Measurements from ENCODE around the gene IFI44. TPM values are rescaled to one million over a fixed set of nuclear protein-coding genes. Genes with fewer than 3 reads are reported as not detected.
A peak's percentile ranks its signal among the peaks of the same experiment; 100 is the strongest.

The IFI44 gene
- total RNA-seq, 1 donor from 2014 or later = not detected

GRCh38 chr1:78668427-78668826 lies 18.8 kb downstream of the IFI44 start:
- Histone ChIP-seq H3K36me3 (no peaks in the 10 kb centered on the region), H3K4me3 (no peak overlapping the region), H4K20me1 (ENCODE audit: low read depth) (no peaks in the 10 kb centered on the region), H3K27me3 (peaks cover 27% of the 10 kb centered on the region), H3K4me1 (no peaks in the 10 kb centered on the region), H3F3A (ENCODE audit: low read depth) (no peaks in the 10 kb centered on the region), H3K9me3 (ENCODE audit: low read depth) (no peaks in the 10 kb centered on the region), H3K27ac (no peak overlapping the region), H3K4me2 (no peak overlapping the region), H3K9ac (no peak overlapping the region), H2AFZ (replicated peaks) (no peak overlapping the region), H3K79me2 (ENCODE audit: low read depth) (no peaks in the 10 kb centered on the region)
- Mint-ChIP-seq H3K27me3 (ENCODE audit: insufficient read depth, low read depth) (no peaks in the 10 kb centered on the region), H3K9me3 (no peaks in the 10 kb centered on the region), H3K4me1 (no peaks in the 10 kb centered on the region), H3K36me3 (no peaks in the 10 kb centered on the region), H3K27ac (no peak overlapping the region), H3K4me3 (no peak overlapping the region)
- TF ChIP-seq CTCF (IDR thresholded peaks at IDR 0.05) = no peak
- no peak for TF ChIP-seq EZH2 (IDR thresholded peaks at IDR 0.05)
- TF ChIP-seq EZH2phosphoT487 (IDR thresholded peaks at IDR 0.05) = no peak
- DNase-seq (ENCODE audit: low spot score) = no peak

- H4K20me1 ChIP-seq (ENCODE audit: low read depth) = no peaks in the 10 kb centered on the region
- no peaks in the 10 kb centered on the region for H3F3A ChIP-seq (ENCODE audit: low read depth)
- H3K4me1 Mint-ChIP-seq = no peaks in the 10 kb centered on the region
- no peaks in the 10 kb centered on the region for H3K79me2 ChIP-seq (ENCODE audit: low read depth)
- no peak for TF ChIP-seq EZH2phosphoT487 (IDR thresholded peaks at IDR 0.05)
- no peak for TF ChIP-seq EZH2 (IDR thresholded peaks at IDR 0.05)
- TF ChIP-seq CTCF (IDR thresholded peaks at IDR 0.05) = no peak
- no peak overlapping the region for H3K4me3 Mint-ChIP-seq
- no peaks in the 10 kb centered on the region for H3K36me3 ChIP-seq
- no peak overlapping the region for H3K9ac ChIP-seq
- DNase-seq (ENCODE audit: low spot score) = no peak
- no peaks in the 10 kb centered on the region for H3K9me3 Mint-ChIP-seq
- H3K9me3 ChIP-seq (ENCODE audit: low read depth) = no peaks in the 10 kb centered on the region
- no peak overlapping the region for H3K4me2 ChIP-seq
- H3K4me3 ChIP-seq = no peak overlapping the region
- H3K27ac Mint-ChIP-seq = no peak overlapping the region
- no peaks in the 10 kb centered on the region for H3K36me3 Mint-ChIP-seq
- no peaks in the 10 kb centered on the region for H3K4me1 ChIP-seq
- H3K27me3 ChIP-seq = peaks cover 5% of the 10 kb centered on the region
- no peak overlapping the region for H2AFZ ChIP-seq (replicated peaks)
- H3K27ac ChIP-seq = no peak overlapping the region
- H3K27me3 Mint-ChIP-seq (ENCODE audit: insufficient read depth, low read depth) = no peaks in the 10 kb centered on the region
Measured at GRCh38 chr1:78672428-78672827, 22.8 kb downstream of the IFI44 start.

GRCh38 chr1:78673120-78673519 lies 23.5 kb downstream of the IFI44 start:
- H3K4me1 Mint-ChIP-seq = no peaks in the 10 kb centered on the region
- H3K9ac ChIP-seq = no peak overlapping the region
- no peaks in the 10 kb centered on the region for H3K36me3 ChIP-seq
- H3K4me1 ChIP-seq = no peaks in the 10 kb centered on the region
- H2AFZ ChIP-seq (replicated peaks) = no peak overlapping the region
- no peak overlapping the region for H3K4me2 ChIP-seq
- H3K27ac ChIP-seq = no peak overlapping the region
- no peak overlapping the region for H3K4me3 Mint-ChIP-seq
- no peaks in the 10 kb centered on the region for H3K9me3 ChIP-seq (ENCODE audit: low read depth)
- no peaks in the 10 kb centered on the region for H3F3A ChIP-seq (ENCODE audit: low read depth)
- H3K36me3 Mint-ChIP-seq = no peaks in the 10 kb centered on the region
- H3K79me2 ChIP-seq (ENCODE audit: low read depth) = no peaks in the 10 kb centered on the region
- no peaks in the 10 kb centered on the region for H3K27me3 Mint-ChIP-seq (ENCODE audit: insufficient read depth, low read depth)
- peak; percentile 39 for DNase-seq (ENCODE audit: low spot score)
- H3K9me3 Mint-ChIP-seq = no peaks in the 10 kb centered on the region
- TF ChIP-seq CTCF (IDR thresholded peaks at IDR 0.05) = peak; percentile 39
- TF ChIP-seq EZH2 (IDR thresholded peaks at IDR 0.05) = no peak
- no peaks in the 10 kb centered on the region for H4K20me1 ChIP-seq (ENCODE audit: low read depth)
- no peak overlapping the region for H3K27ac Mint-ChIP-seq
- H3K27me3 ChIP-seq = no peaks in the 10 kb centered on the region
- H3K4me3 ChIP-seq = no peak overlapping the region

All from neural progenitor cell (in vitro differentiated cells).